Heart left ventricle (tissue), 16 donors: ENCODE measurements around the gene POLR2L. TPM values are rescaled to one million over a fixed set of nuclear protein-coding genes. Genes with fewer than 3 reads are reported as not detected.

Experiments
- ATAC-seq, 4 donors: fragments of 200-7000 bp; cut with Tn5 transposase; one replicate each; pipeline ENCODE4 v1.9.1; 2020 to 2022; ENCODE audit warnings: moderate library complexity in 4 of 4, mild to moderate bottlenecking in 3 of 4, moderate number of reproducible peaks in 1 of 4
- DNase-seq, 5 donors: peaks; one replicate each; pipeline ENCODE4 v3.0.0-alpha.2; 2020
- H3K27ac ChIP-seq, 12 donors: fragments of 200-600 bp; sonication (generic) in 4 of 12; one replicate each; pipeline versions ENCODE4 v1.5.0 to v1.8.0; 2016 to 2022; ENCODE audit warnings: mild to moderate bottlenecking in 2 of 12
- H3K27me3 ChIP-seq, 9 donors: fragments of 200-600 bp; sonication (generic) in 2 of 9; one replicate each; pipeline versions ENCODE4 v1.5.1 to v1.8.0; 2016 to 2022; ENCODE audit warnings: mild to moderate bottlenecking in 3 of 9
- H3K36me3 ChIP-seq, 9 donors: fragments of 200-600 bp; sonication (generic) in 2 of 9; one replicate each; pipeline versions ENCODE4 v1.5.0 to v1.8.0; 2018 to 2022; ENCODE audit warnings: mild to moderate bottlenecking in 2 of 9
- H3K4me1 ChIP-seq, 12 donors: fragments of 200-600 bp; sonication (generic) in 4 of 12; one replicate each; pipeline versions ENCODE4 v1.5.0 to v1.8.0; 2016 to 2022; ENCODE audit warnings: mild to moderate bottlenecking in 3 of 12
- H3K4me3 ChIP-seq, 12 donors: fragments of 200-600 bp; sonication (generic) in 4 of 12; one replicate each; pipeline versions ENCODE4 v1.5.0 to v1.8.0; 2017 to 2022; ENCODE audit warnings: mild to moderate bottlenecking in 9 of 12, moderate library complexity in 4 of 12
- H3K9me3 ChIP-seq, 12 donors: fragments of 200-600 bp; sonication (generic) in 4 of 12; one replicate each; pipeline versions ENCODE4 v1.5.0 to v1.8.0; 2016 to 2022; ENCODE audit warnings: mild to moderate bottlenecking in 1 of 12
- CTCF ChIP-seq, 12 donors: fragments of 200-600 bp; sonication (generic) in 4 of 12; IDR thresholded peaks; one replicate each; pipeline versions ENCODE4 v1.5.0 to v1.8.0; 2018 to 2022; ENCODE audit warnings: antibody characterized with exemption in 12 of 12, mild to moderate bottlenecking in 5 of 12
- POLR2A ChIP-seq, 2 donors: fragments of 450-650 bp; IDR thresholded peaks; one replicate each; pipeline ENCODE4 v1.6.1; 2017; ENCODE audit warnings: antibody characterized with exemption in 2 of 2, mild to moderate bottlenecking in 2 of 2, moderate library complexity in 2 of 2
- WGBS, 4 donors: extraction: QIAGEN DNeasy Blood & Tissue Kit in 2 of 4; methylation state at CpG; one replicate each; pipeline versions ENCODE4 v1.1.5 to v1.1.7; 2013 to 2018; 5-methylcytosine and 5-hydroxymethylcytosine counted together
- intact Hi-C, 10 donors: fragments of 100-400 bp; cut with DNase I; formaldehyde crosslinking; loops; one replicate each; pipeline versions ENCODE4 v1.11.1 to v1.14.2; 2022
- polyA plus RNA-seq, 2 donors: library from polyadenylated mRNA; stranded (reverse); fragments of 200-250 nt; gene quantifications; one replicate each; pipeline ENCODE4 v1.2.3, GENCODE V29; 2013
- total RNA-seq, 9 donors: library from RNA; depleted of rRNA in 2 of 9; stranded (reverse); fragments of >200 nt in 2 of 9; fragmentation: NEBNext Ultra II Directional in 3 of 9; extraction: Animal tissue kit (Norgen Biotek cat#: 25700) in 3 of 9; gene quantifications; one replicate each; pipeline versions ENCODE4 v1.1.0 to v1.2.4, GENCODE V29; 2016 to 2023
- donor health status: ischemic (EF 13 %, LVEDD 7.1; RV severe dilation, severe dysfunction).
- donor health status: healthy with polysubstance abuse.
- donor health status: DM: no; HTN: yes; CAD: no.
- donor health status: DM: no; HTN: no; CAD: no.
- donor health status: ischemic (EF 25% LVEDD 6.9; RV normal size, moderate dysfunction).
- donor health status: ischemic (EF 25% LVEDD 5.7; RV mildly dilated, moderate dysfunction).
- donor health status: healthy.
- donor health status: DM: yes; HTN: yes; CAD: no.
- donor health status: ischemic (EF 35%, LVEDD 5.7; RV mildly dilated, moderate dysfunction).
- donor health status: nonischemic (EF 11% LVEDD 7.7; RV severe dilation, severe dysfunction).
- donor health status: DM: yes; HTN: yes; CAD: no.
- donor health status: PGD.
- donor health status: ischemic (EF 29% LVEDD 5.4; RV normal size, mild dysfunction).
- donor health status: nonischemic (EF 23%, LVEDD 6.1; RV moderate dilation, normal function).

The POLR2L gene
- total and polyA plus RNA-seq, 11 donors, result 74.4 to 267 (median 208) TPM

GRCh38 chr11:841981-842369, 354 bp downstream of the POLR2L start:
- Histone ChIP-seq H3K27me3 (no peaks in the 10 kb centered on the region), H3K4me3 (peak overlapping the region; percentile 78 to 100 (median 93)), H3K4me1 (peaks cover 7 to 83% (median 55%) of the 10 kb centered on the region in 12 donors), H3K36me3 (peaks cover 0 to 44% (median 36%) of the 10 kb centered on the region in 9 donors), H3K9me3 (no peaks in the 10 kb centered on the region), H3K27ac (peak overlapping the region; percentile 86 to 99 (median 96))
- intact Hi-C loops, result loop anchor here in 2 of 10 donors (1.0 to 5.0 kb wide), 2 partner anchors 33 to 35 kb away; partner anchors contain the start of genes RPLP2 (in 2 of the 2) and PIDD1 (in 1 of the 2)
- DNase-seq (no peak), ATAC-seq (peak in 2 of 4 donors; percentile 2 to 9)
- 1% methylated on average over 16 to 27 of the region's 27 CpGs for WGBS, 4 donors
- TF ChIP-seq POLR2A (IDR thresholded peaks at IDR 0.05), result no peak
- TF ChIP-seq CTCF (IDR thresholded peaks at IDR 0.05), result no peak

GRCh38 chr11:839875-840617, 2.3 kb downstream of the POLR2L start:
- H3K4me1 ChIP-seq, result peaks cover 7 to 82% (median 52%) of the 10 kb centered on the region in 12 donors
- H3K27me3 ChIP-seq, result no peaks in the 10 kb centered on the region
- no peak overlapping the region for H3K27ac ChIP-seq
- TF ChIP-seq CTCF (IDR thresholded peaks at IDR 0.05), result no peak
- intact Hi-C loops, result loop anchor here in 1 of 10 donors (5.0 kb wide), 1 partner anchor 33 kb away; the partner anchor contains the start of genes PIDD1 and RPLP2
- no peaks in the 10 kb centered on the region for H3K9me3 ChIP-seq
- DNase-seq (peak in 1 of 5 donors; percentile 31), ATAC-seq (no peak)
- peaks cover 0 to 56% (median 48%) of the 10 kb centered on the region in 9 donors for H3K36me3 ChIP-seq
- peak overlapping the region in 3 of 12 donors; percentile 92 to 100 (median 94) for H3K4me3 ChIP-seq
- 73 to 79% (median 74%) methylated on average over 12 to 25 of the region's 25 CpGs for WGBS, 4 donors

GRCh38 chr11:839280-839623, 3.1 kb downstream of the POLR2L start:
- intact Hi-C loops, result no loop called here
- H3K4me1 ChIP-seq, result peaks cover 10 to 82% (median 54%) of the 10 kb centered on the region in 12 donors
- TF ChIP-seq CTCF (IDR thresholded peaks at IDR 0.05) (no peak), POLR2A (IDR thresholded peaks at IDR 0.05) (no peak)
- no peaks in the 10 kb centered on the region for H3K9me3 ChIP-seq
- DNase-seq (no peak), ATAC-seq (no peak)
- no peak overlapping the region for H3K4me3 ChIP-seq
- WGBS, 4 donors, result 70 to 90% (median 82%) methylated on average over 3 to 5 of the region's 5 CpGs
- no peaks in the 10 kb centered on the region for H3K27me3 ChIP-seq
- peak overlapping the region in 3 of 12 donors; percentile 30 to 34 (median 31) for H3K27ac ChIP-seq
- H3K36me3 ChIP-seq, result peaks cover 0 to 56% (median 48%) of the 10 kb centered on the region in 9 donors

- intact Hi-C loops, result no loop called here
- peaks cover 0 to 56% (median 48%) of the 10 kb centered on the region in 9 donors for H3K36me3 ChIP-seq
- peaks cover 14 to 82% (median 56%) of the 10 kb centered on the region in 12 donors for H3K4me1 ChIP-seq
- H3K9me3 ChIP-seq, result no peaks in the 10 kb centered on the region
- ATAC-seq (no peak), DNase-seq (no peak)
- TF ChIP-seq CTCF (IDR thresholded peaks at IDR 0.05), result peak in 5 of 12 donors; percentile 8 to 33 (median 14)
- TF ChIP-seq POLR2A (IDR thresholded peaks at IDR 0.05), result no peak
- H3K27me3 ChIP-seq, result no peaks in the 10 kb centered on the region
- peak overlapping the region in 4 of 12 donors; percentile 30 to 34 (median 32) for H3K27ac ChIP-seq
- WGBS, 4 donors, result 35 to 63% (median 39%) methylated on average over 6 to 17 of the region's 17 CpGs
- no peak overlapping the region for H3K4me3 ChIP-seq
Observed at GRCh38 chr11:838441-839279, 3.7 kb downstream of the POLR2L start.
